D721Med (cell line): ENCODE data around the gene DAAM2.

Experiments
- DNase-seq: peaks from one replicate; pipeline ENCODE4 v3.0.0; 2011; ENCODE audit warnings: low spot score; ENCODE audit not compliant: insufficient read length
- FAIRE-seq: peaks from 2 replicates; lab custom pipeline; 2011; peaks lifted over from hg19 to GRCh38; lab: Jason Lieb, UNC
- CTCF ChIP-seq: IDR thresholded peaks from 2 replicates; pipeline ENCODE4 v1.5.1; 2012; ENCODE audit warnings: mild to moderate bottlenecking, control low read depth; ENCODE audit not compliant: insufficient read depth; ENCODE audit errors: missing control alignments

Gene DAAM2

GRCh38 chr6:39844866-39845265 is 52.7 kb downstream of the DAAM2 start:
- FAIRE-seq (no peak), DNase-seq (no peak)

GRCh38 chr6:39847221-39847620 is 55.0 kb downstream of the DAAM2 start:
- TF ChIP-seq CTCF: no peak
- no peak for FAIRE-seq
- no peak for DNase-seq

More at GRCh38 chr6:39844866-39845265, 52.7 kb downstream of the DAAM2 start:
- TF ChIP-seq CTCF: no peak

GRCh38 chr6:39848171-39848570 is 56.0 kb downstream of the DAAM2 start:
- no peak for FAIRE-seq
- no peak for TF ChIP-seq CTCF

GRCh38 chr6:39849228-39849627 is 57.1 kb downstream of the DAAM2 start:
- no peak for TF ChIP-seq CTCF
- no peak for DNase-seq
- FAIRE-seq: no peak

More at GRCh38 chr6:39848171-39848570, 56.0 kb downstream of the DAAM2 start:
- no peak for DNase-seq

- FAIRE-seq (no peak), DNase-seq (no peak)
- TF ChIP-seq CTCF: no peak
These were observed 57.6 kb downstream of the DAAM2 start for GRCh38 chr6:39849764-39850163.

GRCh38 chr6:39850736-39851297 is 58.6 kb downstream of the DAAM2 start:
- no peak for TF ChIP-seq CTCF
- DNase-seq: no peak
- no peak for FAIRE-seq

GRCh38 chr6:39851331-39851730 is 59.2 kb downstream of the DAAM2 start:
- DNase-seq: no peak
- no peak for TF ChIP-seq CTCF
- no peak for FAIRE-seq
